ENCODE data around the gene RAMP3.
"Not testable (repeated sequence)": the region's sequence is repeated elsewhere in the genome, so short reads cannot be mapped to it uniquely, and the experiment has no call there.

The RAMP3 gene

GRCh38 chr7:45157653-45158401 lies at the start of gene RAMP3:
Gene RAMP3, plus strand, starts transcription at chr7:45157791. Its CDS starts 38 bp downstream, at chr7:45157829.
- no peak for DNase-seq

GRCh38 chr7:45108863-45109262 lies 48.7 kb upstream of the RAMP3 start:
- no peak for DNase-seq

- DNase-seq = peak; percentile 98
Observed at GRCh38 chr7:45111298-45112223, 46.0 kb upstream of the RAMP3 start, which contains the start of gene TBRG4. Gene TBRG4, minus strand, starts transcription at chr7:45111697. Its CDS starts 2,460 bp downstream, at chr7:45109237.

- no peak for DNase-seq
Observed at GRCh38 chr7:45112648-45113047, 44.9 kb upstream of the RAMP3 start.

- DNase-seq = not testable (repeated sequence)
Observed at GRCh38 chr7:45114257-45114656, 43.3 kb upstream of the RAMP3 start.

GRCh38 chr7:45114926-45115325 lies 42.7 kb upstream of the RAMP3 start:
- no peak for DNase-seq

- DNase-seq = no peak
Observed at GRCh38 chr7:45116048-45116447, 41.5 kb upstream of the RAMP3 start.

GRCh38 chr7:45117582-45117981 lies 40.0 kb upstream of the RAMP3 start:
- no peak for DNase-seq

GRCh38 chr7:45118292-45118691 lies 39.3 kb upstream of the RAMP3 start:
- DNase-seq = no peak

- DNase-seq = no peak
Observed at GRCh38 chr7:45118889-45119331, 38.7 kb upstream of the RAMP3 start.

- no peak for DNase-seq
Observed at GRCh38 chr7:45119550-45119949, 38.0 kb upstream of the RAMP3 start.

- DNase-seq = no peak
Observed at GRCh38 chr7:45122975-45123860, 34.4 kb upstream of the RAMP3 start.

- no peak for DNase-seq
Observed at GRCh38 chr7:45123913-45124710, 33.5 kb upstream of the RAMP3 start.

- DNase-seq = no peak
Observed at GRCh38 chr7:45125193-45125904, 32.2 kb upstream of the RAMP3 start.

GRCh38 chr7:45126201-45126600 lies 31.4 kb upstream of the RAMP3 start:
- no peak for DNase-seq

GRCh38 chr7:45126920-45127319 lies 30.7 kb upstream of the RAMP3 start:
- no peak for DNase-seq

GRCh38 chr7:45129181-45129800 lies 28.3 kb upstream of the RAMP3 start:
- DNase-seq = no peak

GRCh38 chr7:45129906-45130305 lies 27.7 kb upstream of the RAMP3 start:
- no peak for DNase-seq

GRCh38 chr7:45130910-45131309 lies 26.7 kb upstream of the RAMP3 start:
- DNase-seq = no peak

- no peak for DNase-seq
Observed at GRCh38 chr7:45131891-45132290, 25.7 kb upstream of the RAMP3 start.
